Adrenal gland (tissue), 5 donors: Measurements from ENCODE around the gene LARGE1.

Experiments
- CTCF ChIP-seq, 6 experiments: fragments of 450-650 bp in 4 of 6; fragments of 200-600 bp in 2 of 6; sonication (generic) in 1 of 6; IDR thresholded peaks; 1 replicate in 5 of 6; 2 replicates in 1 of 6; pipeline versions ENCODE4 v1.5.1 to v1.8.0; 2016 to 2021; ENCODE audit warnings: antibody characterized with exemption in 6 of 6, mild to moderate bottlenecking in 2 of 6, moderate library complexity in 1 of 6
- POLR2A ChIP-seq, 2 donors: fragments of 450-650 bp; IDR thresholded peaks; one replicate each; pipeline ENCODE4 v1.6.1; 2017; ENCODE audit warnings: antibody characterized with exemption in 2 of 2, mild to moderate bottlenecking in 2 of 2, moderate library complexity in 1 of 2
- donor health status: DM: no; HTN: no; CAD: no.

- TF ChIP-seq CTCF (IDR thresholded peaks at IDR 0.05): no peak
- TF ChIP-seq POLR2A (IDR thresholded peaks at IDR 0.05): no peak
Observed at GRCh38 chr22:33467620-33468095, 452.6 kb downstream of the LARGE1 start.
